ENCODE results near the gene KRT17.

Gene KRT17

DNA sequence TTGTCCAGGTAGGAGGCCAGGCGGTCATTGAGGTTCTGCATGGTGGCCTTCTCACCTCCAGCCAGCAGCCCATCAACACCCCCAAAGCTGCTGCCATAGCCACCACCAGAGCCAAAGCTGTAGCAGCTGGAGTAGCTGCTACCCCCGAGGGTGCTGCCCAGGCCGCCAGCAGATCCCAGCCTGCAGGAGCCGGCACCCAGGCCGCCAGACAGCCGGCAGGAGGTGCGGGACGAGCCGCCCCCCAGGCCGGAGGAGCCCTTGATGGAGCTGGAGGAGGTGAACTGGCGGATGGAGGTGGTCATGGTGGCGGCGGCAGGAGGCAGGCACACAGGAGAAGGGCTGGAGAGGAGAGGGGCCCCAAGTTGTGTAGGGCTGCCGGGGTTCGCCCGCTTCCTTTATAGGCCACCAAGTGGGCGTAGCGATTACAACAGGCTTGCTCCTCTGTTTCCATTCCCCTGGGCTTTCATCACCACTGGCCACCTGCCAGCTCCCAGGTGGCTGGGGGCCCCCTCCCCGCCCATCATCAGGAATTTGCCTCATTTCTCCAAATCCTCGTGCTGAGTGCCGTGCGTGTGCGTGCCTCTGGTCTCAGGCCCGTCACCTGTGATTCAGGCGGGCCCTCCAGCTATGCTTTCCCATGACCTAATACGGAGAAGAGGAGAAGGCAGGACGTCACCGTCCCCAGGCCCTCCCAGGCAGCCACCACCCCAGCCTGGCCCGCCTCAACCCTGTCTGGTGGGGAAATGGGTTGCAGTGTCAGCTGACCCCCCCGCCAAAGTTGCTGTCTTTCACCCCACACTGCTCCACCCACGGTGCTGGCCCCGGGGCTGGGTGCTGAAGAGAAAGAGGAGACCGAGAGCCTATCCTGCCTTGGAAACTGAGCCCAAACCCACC lies at the start of gene KRT17:
KRT17 (minus strand) TSS at position 368 of the 894 bp plus-strand sequence; CDS start at position 302, 66 bp downstream.
- TF ChIP-seq, protein P1, sequence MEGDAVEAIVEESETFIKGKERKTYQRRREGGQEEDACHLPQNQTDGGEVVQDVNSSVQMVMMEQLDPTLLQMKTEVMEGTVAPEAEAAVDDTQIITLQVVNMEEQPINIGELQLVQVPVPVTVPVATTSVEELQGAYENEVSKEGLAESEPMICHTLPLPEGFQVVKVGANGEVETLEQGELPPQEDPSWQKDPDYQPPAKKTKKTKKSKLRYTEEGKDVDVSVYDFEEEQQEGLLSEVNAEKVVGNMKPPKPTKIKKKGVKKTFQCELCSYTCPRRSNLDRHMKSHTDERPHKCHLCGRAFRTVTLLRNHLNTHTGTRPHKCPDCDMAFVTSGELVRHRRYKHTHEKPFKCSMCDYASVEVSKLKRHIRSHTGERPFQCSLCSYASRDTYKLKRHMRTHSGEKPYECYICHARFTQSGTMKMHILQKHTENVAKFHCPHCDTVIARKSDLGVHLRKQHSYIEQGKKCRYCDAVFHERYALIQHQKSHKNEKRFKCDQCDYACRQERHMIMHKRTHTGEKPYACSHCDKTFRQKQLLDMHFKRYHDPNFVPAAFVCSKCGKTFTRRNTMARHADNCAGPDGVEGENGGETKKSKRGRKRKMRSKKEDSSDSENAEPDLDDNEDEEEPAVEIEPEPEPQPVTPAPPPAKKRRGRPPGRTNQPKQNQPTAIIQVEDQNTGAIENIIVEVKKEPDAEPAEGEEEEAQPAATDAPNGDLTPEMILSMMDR (IDR thresholded peaks at IDR 0.05; ENCODE audit: low read depth, low read length): no peak
- no peak for TF ChIP-seq EZH2phosphoT487 (IDR thresholded peaks at IDR 0.05; ENCODE audit: low read depth)
- H3K4me3 ChIP-seq (ENCODE audit: low read length): no peak within 1 kb of the TSS
- 0 out of 2 replicates have a peak, but pooled peaks cover 4% of the 10 kb centered on the region for H3K27me3 ChIP-seq (ENCODE audit: low read depth, low read length)
- H4K20me1 ChIP-seq (ENCODE audit: insufficient read depth, low read length): no peaks in the 10 kb centered on the region
- no peaks in the 10 kb centered on the region for H3K79me2 ChIP-seq (ENCODE audit: low read length)
- no peaks in the 10 kb centered on the region for H3K9me3 ChIP-seq (ENCODE audit: insufficient read depth, low read length)
- H3K4me2 ChIP-seq (ENCODE audit: low read length): no peak within 1 kb of the TSS
- H3K36me3 ChIP-seq (replicated peaks; ENCODE audit: low read depth, low read length): no peaks in the 10 kb centered on the region
- no peaks in the 10 kb centered on the region for H3K4me1 ChIP-seq (ENCODE audit: low read length)
- H3K27ac ChIP-seq (ENCODE audit: low read length): no peak within 1 kb of the TSS
- H3K9ac ChIP-seq (ENCODE audit: low read length): no peak within 1 kb of the TSS
- no peak within 1 kb of the TSS for H2AFZ ChIP-seq (ENCODE audit: low read depth, low read length)

DNA sequence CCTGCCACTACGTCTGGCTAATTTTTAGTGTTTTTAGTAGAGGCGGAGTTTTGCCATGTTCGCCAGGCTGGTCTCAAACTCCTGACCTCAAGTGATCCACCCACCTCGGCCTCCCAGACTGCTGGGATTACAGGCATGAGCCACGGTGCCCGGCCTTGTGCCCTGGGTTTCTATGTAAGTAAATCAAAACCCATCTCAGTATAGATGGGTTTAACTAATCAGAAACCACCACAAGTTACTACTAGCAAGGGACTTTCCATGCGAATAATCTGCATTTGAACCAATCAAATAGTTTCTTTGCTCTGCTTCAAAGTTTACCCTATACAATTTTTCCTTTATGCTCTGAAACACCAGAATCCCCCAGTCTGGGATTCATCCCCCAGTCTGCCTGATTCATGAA lies 47.8 kb upstream of the KRT17 start:
- Histone ChIP-seq H3K79me2 (ENCODE audit: low read length) (no peaks in the 10 kb centered on the region), H2AFZ (ENCODE audit: low read depth, low read length) (peak overlapping the region; percentile 62), H3K36me3 (replicated peaks; ENCODE audit: low read depth, low read length) (no peaks in the 10 kb centered on the region), H3K9me3 (ENCODE audit: insufficient read depth, low read length) (no peaks in the 10 kb centered on the region), H3K4me2 (ENCODE audit: low read length) (peak overlapping the region; percentile 9; the same call in 1 of the 2 replicates), H3K4me1 (ENCODE audit: low read length) (peaks cover 80% of the 10 kb centered on the region), H3K27me3 (ENCODE audit: low read depth, low read length) (no peaks in the 10 kb centered on the region), H3K4me3 (ENCODE audit: low read length) (0 out of 2 replicates have a peak overlapping the region, but pooled peaks have one; percentile 22), H4K20me1 (ENCODE audit: insufficient read depth, low read length) (no peaks in the 10 kb centered on the region), H3K9ac (ENCODE audit: low read length) (peak overlapping the region; percentile 24; the same call in 1 of the 2 replicates), H3K27ac (ENCODE audit: low read length) (peak overlapping the region; percentile 44)
- no peak for TF ChIP-seq EZH2phosphoT487 (IDR thresholded peaks at IDR 0.05; ENCODE audit: low read depth)

DNA sequence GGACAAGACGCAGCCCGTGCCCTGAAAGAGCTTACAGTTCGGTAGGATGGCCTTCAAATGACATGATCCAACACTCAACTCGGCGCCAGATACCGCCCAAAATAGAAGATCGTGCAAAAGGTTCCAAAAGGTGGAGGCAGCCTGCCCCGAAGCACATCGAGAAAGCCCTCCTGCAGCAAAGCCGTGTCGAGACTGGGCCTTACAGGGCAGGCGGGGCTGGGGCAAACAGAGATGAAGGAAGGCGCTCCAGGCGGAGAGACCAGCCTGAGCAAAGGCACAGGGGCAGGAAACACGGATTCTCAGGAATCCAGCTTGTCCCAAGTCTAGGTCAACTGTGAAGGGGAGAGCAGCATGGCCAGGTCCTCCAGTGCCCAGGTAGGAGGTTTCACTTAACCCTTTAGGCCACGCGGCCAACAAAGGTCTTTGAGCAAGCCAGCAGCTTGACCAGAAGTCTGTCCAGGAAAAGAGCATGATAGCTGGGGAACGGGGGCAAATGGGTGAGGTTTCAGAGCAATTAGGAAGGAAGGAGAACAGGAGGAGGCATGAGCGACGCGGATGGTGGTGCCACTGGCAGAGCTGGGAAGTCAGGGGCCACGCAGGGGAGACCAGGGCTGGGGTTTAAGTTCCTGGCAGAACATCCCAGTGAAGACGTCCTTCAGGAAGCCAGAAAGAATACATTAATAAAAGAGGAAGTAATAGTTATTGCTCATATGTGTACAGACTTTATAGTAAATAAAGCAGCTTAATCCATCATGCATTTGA lies 43.1 kb upstream of the KRT17 start:
- no peak for TF ChIP-seq EZH2phosphoT487 (IDR thresholded peaks at IDR 0.05; ENCODE audit: low read depth)
- TF ChIP-seq, protein P1 (IDR thresholded peaks at IDR 0.05; ENCODE audit: low read depth, low read length): no peak
- Histone ChIP-seq H3K36me3 (replicated peaks; ENCODE audit: low read depth, low read length) (no peaks in the 10 kb centered on the region), H3K9me3 (ENCODE audit: insufficient read depth, low read length) (no peaks in the 10 kb centered on the region), H3K27me3 (ENCODE audit: low read depth, low read length) (peaks cover 10% of the 10 kb centered on the region; the same call in 1 of the 2 replicates), H3K9ac (ENCODE audit: low read length) (peak overlapping the region; percentile 84), H4K20me1 (ENCODE audit: insufficient read depth, low read length) (no peaks in the 10 kb centered on the region), H2AFZ (ENCODE audit: low read depth, low read length) (peak overlapping the region; percentile 25), H3K4me2 (ENCODE audit: low read length) (peak overlapping the region; percentile 84), H3K4me1 (ENCODE audit: low read length) (peaks cover 57% of the 10 kb centered on the region), H3K79me2 (ENCODE audit: low read length) (no peaks in the 10 kb centered on the region), H3K27ac (ENCODE audit: low read length) (peak overlapping the region; percentile 99), H3K4me3 (ENCODE audit: low read length) (peak overlapping the region; percentile 98)

DNA sequence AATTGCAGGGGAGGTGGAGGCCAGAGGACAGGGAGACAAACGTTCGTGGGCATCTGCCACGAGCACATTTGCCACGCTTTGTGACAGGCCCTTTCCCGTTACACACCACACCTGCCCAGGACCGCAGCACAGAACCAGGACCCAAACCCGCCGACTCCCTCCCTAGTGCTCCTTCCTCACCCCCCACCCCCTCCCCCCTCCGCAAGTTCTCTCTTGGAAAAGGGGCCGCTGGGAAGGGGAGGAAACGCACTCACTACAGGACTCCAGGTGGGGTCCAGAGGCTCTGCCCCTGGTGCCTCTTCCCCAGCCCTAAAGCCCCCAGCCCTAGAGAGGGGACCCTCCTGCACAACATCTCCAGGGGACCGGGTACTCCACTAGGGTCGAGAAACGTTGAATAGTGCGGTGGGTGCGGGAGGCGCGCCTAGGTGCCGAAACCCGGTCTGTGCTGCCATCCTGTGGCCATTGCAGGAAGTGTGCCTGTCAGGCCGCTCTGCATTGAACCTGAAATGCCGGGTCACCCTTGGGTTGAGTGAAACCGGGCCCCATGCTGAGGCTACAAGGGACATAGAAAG lies 42.4 kb upstream of the KRT17 start:
- peak overlapping the region; percentile 84 for H3K4me2 ChIP-seq (ENCODE audit: low read length)
- H3K4me1 ChIP-seq (ENCODE audit: low read length): peaks cover 50% of the 10 kb centered on the region
- TF ChIP-seq, protein P1 (IDR thresholded peaks at IDR 0.05; ENCODE audit: low read depth, low read length): peak; percentile 87
- no peak for TF ChIP-seq EZH2phosphoT487 (IDR thresholded peaks at IDR 0.05; ENCODE audit: low read depth)
- no peaks in the 10 kb centered on the region for H4K20me1 ChIP-seq (ENCODE audit: insufficient read depth, low read length)
- peak overlapping the region; percentile 99 for H3K27ac ChIP-seq (ENCODE audit: low read length)
- H3K27me3 ChIP-seq (ENCODE audit: low read depth, low read length): peaks cover 10% of the 10 kb centered on the region; the same call in 1 of the 2 replicates
- peak overlapping the region; percentile 25 for H2AFZ ChIP-seq (ENCODE audit: low read depth, low read length)
- H3K9me3 ChIP-seq (ENCODE audit: insufficient read depth, low read length): no peaks in the 10 kb centered on the region
- no peaks in the 10 kb centered on the region for H3K79me2 ChIP-seq (ENCODE audit: low read length)
- H3K36me3 ChIP-seq (replicated peaks; ENCODE audit: low read depth, low read length): no peaks in the 10 kb centered on the region
- H3K4me3 ChIP-seq (ENCODE audit: low read length): peak overlapping the region; percentile 98
- peak overlapping the region; percentile 84 for H3K9ac ChIP-seq (ENCODE audit: low read length)

Data from OCI-LY3 (cell line).